DND-41 (cell line): ENCODE measurements around the gene LRPPRC.

Experiments used
- EZH2 ChIP-seq: IDR thresholded peaks from 3 replicates; pipeline ENCODE4 v1.6.1; 2012; ENCODE audit warnings: borderline replicate concordance, low read depth, mild to moderate bottlenecking, moderate library complexity, low read length, inconsistent platforms; ENCODE audit not compliant: severe bottlenecking
- TF ChIP-seq, protein P1 (sequence below): IDR thresholded peaks from 2 replicates; pipeline ENCODE4 v1.5.1; 2012; ENCODE audit warnings: borderline replicate concordance, low read length, moderate library complexity, mild to moderate bottlenecking; ENCODE audit not compliant: poor library complexity, severe bottlenecking; ENCODE audit errors: extremely low read depth

DNA sequence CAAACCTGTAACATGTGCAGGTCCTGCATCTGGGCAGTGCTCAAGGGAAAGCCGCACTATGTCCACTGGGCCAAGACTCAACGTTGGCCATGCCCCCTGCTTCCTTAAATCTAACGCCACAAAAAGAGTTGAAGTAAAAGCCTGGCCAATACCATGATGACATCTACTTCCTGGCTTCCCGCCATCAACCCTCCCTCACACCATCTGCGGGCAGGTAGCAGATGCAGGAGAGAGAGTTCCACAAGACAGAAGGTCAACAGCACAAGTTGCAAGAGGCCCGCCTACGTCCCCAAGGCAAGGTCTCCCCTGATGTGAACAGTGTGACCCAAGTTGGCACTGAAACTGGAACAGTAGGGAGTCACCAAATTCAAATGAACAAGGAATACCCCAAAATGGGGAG is 108.6 kb downstream of the LRPPRC start:
- TF ChIP-seq, protein P1, sequence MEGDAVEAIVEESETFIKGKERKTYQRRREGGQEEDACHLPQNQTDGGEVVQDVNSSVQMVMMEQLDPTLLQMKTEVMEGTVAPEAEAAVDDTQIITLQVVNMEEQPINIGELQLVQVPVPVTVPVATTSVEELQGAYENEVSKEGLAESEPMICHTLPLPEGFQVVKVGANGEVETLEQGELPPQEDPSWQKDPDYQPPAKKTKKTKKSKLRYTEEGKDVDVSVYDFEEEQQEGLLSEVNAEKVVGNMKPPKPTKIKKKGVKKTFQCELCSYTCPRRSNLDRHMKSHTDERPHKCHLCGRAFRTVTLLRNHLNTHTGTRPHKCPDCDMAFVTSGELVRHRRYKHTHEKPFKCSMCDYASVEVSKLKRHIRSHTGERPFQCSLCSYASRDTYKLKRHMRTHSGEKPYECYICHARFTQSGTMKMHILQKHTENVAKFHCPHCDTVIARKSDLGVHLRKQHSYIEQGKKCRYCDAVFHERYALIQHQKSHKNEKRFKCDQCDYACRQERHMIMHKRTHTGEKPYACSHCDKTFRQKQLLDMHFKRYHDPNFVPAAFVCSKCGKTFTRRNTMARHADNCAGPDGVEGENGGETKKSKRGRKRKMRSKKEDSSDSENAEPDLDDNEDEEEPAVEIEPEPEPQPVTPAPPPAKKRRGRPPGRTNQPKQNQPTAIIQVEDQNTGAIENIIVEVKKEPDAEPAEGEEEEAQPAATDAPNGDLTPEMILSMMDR: no peak
- no peak for TF ChIP-seq EZH2
